Neural cell (in vitro differentiated cells): ENCODE results near the gene GRB2.

Experiments
- CTCF ChIP-seq: fragments of 450-650 bp; IDR thresholded peaks from 2 replicates; pipeline ENCODE4 v1.5.1; 2014; ENCODE audit warnings: antibody characterized with exemption, mild to moderate bottlenecking, moderate library complexity; ENCODE audit not compliant: poor library complexity, severe bottlenecking
- EP300 ChIP-seq: fragments of 450-650 bp; conservative IDR thresholded peaks from 2 replicates; pipeline ENCODE4 v1.6.1; 2014; ENCODE audit warnings: antibody characterized with exemption, mild to moderate bottlenecking, moderate library complexity; ENCODE audit not compliant: poor library complexity, severe bottlenecking
- EZH2 ChIP-seq: fragments of 200-600, 300-800 bp; shearing (Covaris generic), sonication (generic); IDR thresholded peaks from 2 replicates; pipeline ENCODE4 v1.6.1; 2014; ENCODE audit warnings: antibody characterized with exemption, low read length, borderline replicate concordance, mild to moderate bottlenecking; ENCODE audit not compliant: insufficient read depth, poor library complexity, severe bottlenecking
- MXI1 ChIP-seq: fragments of 450-650 bp; conservative IDR thresholded peaks from 2 replicates; pipeline ENCODE4 v1.6.1; 2014; ENCODE audit warnings: antibody characterized with exemption, mild to moderate bottlenecking; ENCODE audit not compliant: poor library complexity, severe bottlenecking
- POLR2AphosphoS5 ChIP-seq: IDR thresholded peaks from 2 replicates; pipeline ENCODE4 v1.6.1; 2012
- RAD21 ChIP-seq: fragments of 450-650 bp; conservative IDR thresholded peaks from 2 replicates; pipeline ENCODE4 v1.6.1; 2014; ENCODE audit warnings: antibody characterized with exemption, mild to moderate bottlenecking, moderate library complexity
- REST ChIP-seq: IDR thresholded peaks from 2 replicates; pipeline ENCODE4 v1.6.1; 2012; ENCODE audit warnings: borderline replicate concordance
- SMC3 ChIP-seq: fragments of 450-650 bp; conservative IDR thresholded peaks from 2 replicates; pipeline ENCODE4 v1.6.1; 2014; ENCODE audit warnings: antibody characterized with exemption, mild to moderate bottlenecking, moderate library complexity; ENCODE audit not compliant: poor library complexity
- TAF1 ChIP-seq: IDR thresholded peaks from 2 replicates; pipeline ENCODE4 v1.6.1; 2012; ENCODE audit warnings: low read depth

GRCh38 chr17:75350029-75350428 lies 55.4 kb downstream of the GRB2 start:
- TF ChIP-seq CTCF = no peak
- no peak for TF ChIP-seq EZH2
- TF ChIP-seq EP300 = no peak
- no peak for TF ChIP-seq RAD21
- TF ChIP-seq REST = no peak
- no peak for TF ChIP-seq TAF1
- no peak for TF ChIP-seq POLR2AphosphoS5
- no peak for TF ChIP-seq SMC3
- TF ChIP-seq MXI1 = no peak
